Measurements from ENCODE around the gene KCNQ1. TPM values are rescaled to one million over a fixed set of nuclear protein-coding genes. Genes with fewer than 3 reads are reported as not detected.

The KCNQ1 gene
- total and polyA plus RNA-seq, 2 experiments from 2014 or later: 0.45 to 0.87 TPM

GRCh38 chr11:2748814-2749554 is 304.2 kb downstream of the KCNQ1 start:
- Histone ChIP-seq H3K4me3 (no peak overlapping the region), H3F3A (replicated peaks; ENCODE audit: low read depth) (no peaks in the 10 kb centered on the region), H3K4me1 (ENCODE audit: insufficient read depth) (no peaks in the 10 kb centered on the region), H2AFZ (no peak overlapping the region), H3K27ac (ENCODE audit: low read depth) (no peak overlapping the region), H3K4me2 (no peak overlapping the region), H3K79me2 (replicated peaks; ENCODE audit: insufficient read depth) (no peaks in the 10 kb centered on the region), H3K9me2 (ENCODE audit: insufficient read depth) (no peaks in the 10 kb centered on the region), H3K36me3 (ENCODE audit: insufficient read depth) (no peaks in the 10 kb centered on the region), H3K27me3 (ENCODE audit: insufficient read depth) (peaks cover 43% of the 10 kb centered on the region), H4K20me1 (replicated peaks; ENCODE audit: insufficient read depth) (no peaks in the 10 kb centered on the region)
- Mint-ChIP-seq H3K9me3 (no peaks in the 10 kb centered on the region), H3K36me3 (ENCODE audit: low read depth) (no peaks in the 10 kb centered on the region), H3K27me3 (ENCODE audit: insufficient read depth, low read depth, poor library complexity) (peaks cover 60% of the 10 kb centered on the region), H3K4me1 (peaks cover 3% of the 10 kb centered on the region; the same call in 1 of the 3 replicates), H3K27ac (no peak overlapping the region), H3K4me3 (no peak overlapping the region)
- ATAC-seq (no peak), DNase-seq (ENCODE audit: low spot score) (no peak)
- TF ChIP-seq CREB1 (CRISPR knock-in tag; IDR thresholded peaks at IDR 0.05; ENCODE audit: low read depth) (no peak), REST (IDR thresholded peaks at IDR 0.05; ENCODE audit: unreplicated experiment) (no peak), EZH2phosphoT487 (IDR thresholded peaks at IDR 0.05; ENCODE audit: unreplicated experiment) (no peak), NANOG (IDR thresholded peaks at IDR 0.05; ENCODE audit: borderline replicate concordance) (no peak), ETS1 (IDR thresholded peaks at IDR 0.05) (no peak), JUNB (IDR thresholded peaks at IDR 0.05; ENCODE audit: unreplicated experiment) (no peak), ZNF331 (CRISPR knock-in tag; IDR thresholded peaks at IDR 0.05; ENCODE audit: low read depth) (no peak), CTCF (conservative IDR thresholded peaks at IDR 0.05; ENCODE audit: low read depth in 2 of 2) (no peak), ZNF462 (CRISPR knock-in tag; IDR thresholded peaks at IDR 0.05) (no peak), STAT1 (IDR thresholded peaks at IDR 0.05; ENCODE audit: unreplicated experiment) (no peak), EZH2 (IDR thresholded peaks at IDR 0.05; ENCODE audit: low read depth, unreplicated experiment) (no peak), ZNF114 (CRISPR knock-in tag; IDR thresholded peaks at IDR 0.05) (no peak), POLR2AphosphoS5 (IDR thresholded peaks at IDR 0.05; ENCODE audit: low read depth) (no peak)

Data from GM23338 (cell line).